ENCODE data around the gene HSD17B8.
"Not testable (repeated sequence)": the region's sequence is repeated elsewhere in the genome, so short reads cannot be mapped to it uniquely, and the experiment has no call there.

HSD17B8 gene

GRCh38 chr6:33213989-33214335, 9.5 kb downstream of the HSD17B8 start:
- DNase-seq (ENCODE audit: low read depth), result peak; percentile 3
- H3K4me3 ChIP-seq (ENCODE audit: low read depth, low read length), result peak overlapping the region; percentile 19
- TF ChIP-seq POLR2A (IDR thresholded peaks at IDR 0.05; ENCODE audit: extremely low read depth, insufficient read length), result no peak
- TF ChIP-seq CTCF (IDR thresholded peaks at IDR 0.05; ENCODE audit: low read depth, low read length), result no peak

- peak; percentile 0 for DNase-seq (ENCODE audit: low read depth)
- no peak overlapping the region for H3K4me3 ChIP-seq (ENCODE audit: low read depth, low read length)
- TF ChIP-seq CTCF (IDR thresholded peaks at IDR 0.05; ENCODE audit: low read depth, low read length) (no peak), POLR2A (IDR thresholded peaks at IDR 0.05; ENCODE audit: extremely low read depth, insufficient read length) (no peak), MYC (IDR thresholded peaks at IDR 0.05; ENCODE audit: low read depth, low read length) (no peak), MAX (IDR thresholded peaks at IDR 0.05; ENCODE audit: low read depth, low read length) (no peak)
These were observed 11.0 kb downstream of the HSD17B8 start for GRCh38 chr6:33215271-33216116.

- TF ChIP-seq MAX (IDR thresholded peaks at IDR 0.05; ENCODE audit: low read depth, low read length) (no peak), POLR2A (IDR thresholded peaks at IDR 0.05; ENCODE audit: extremely low read depth, insufficient read length) (no peak), CTCF (IDR thresholded peaks at IDR 0.05; ENCODE audit: low read depth, low read length) (no peak), MYC (IDR thresholded peaks at IDR 0.05; ENCODE audit: low read depth, low read length) (no peak)
- DNase-seq (ENCODE audit: low read depth), result no peak
- H3K4me3 ChIP-seq (ENCODE audit: low read depth, low read length), result no peak overlapping the region
These were observed 11.7 kb downstream of the HSD17B8 start for GRCh38 chr6:33216117-33216649.

GRCh38 chr6:33217246-33217645, 12.8 kb downstream of the HSD17B8 start:
- no peak for TF ChIP-seq CTCF (IDR thresholded peaks at IDR 0.05; ENCODE audit: low read depth, low read length)
- TF ChIP-seq MAX (IDR thresholded peaks at IDR 0.05; ENCODE audit: low read depth, low read length), result no peak
- TF ChIP-seq POLR2A (IDR thresholded peaks at IDR 0.05; ENCODE audit: extremely low read depth, insufficient read length), result no peak
- no peak for TF ChIP-seq MYC (IDR thresholded peaks at IDR 0.05; ENCODE audit: low read depth, low read length)
- DNase-seq (ENCODE audit: low read depth), result no peak
- H3K4me3 ChIP-seq (ENCODE audit: low read depth, low read length), result no peak overlapping the region

- no peak overlapping the region for H3K4me3 ChIP-seq (ENCODE audit: low read depth, low read length)
- no peak for DNase-seq (ENCODE audit: low read depth)
- TF ChIP-seq CTCF (IDR thresholded peaks at IDR 0.05; ENCODE audit: low read depth, low read length) (no peak), POLR2A (IDR thresholded peaks at IDR 0.05; ENCODE audit: extremely low read depth, insufficient read length) (no peak), MYC (IDR thresholded peaks at IDR 0.05; ENCODE audit: low read depth, low read length) (no peak), MAX (IDR thresholded peaks at IDR 0.05; ENCODE audit: low read depth, low read length) (no peak)
These were observed 13.2 kb downstream of the HSD17B8 start for GRCh38 chr6:33217681-33218080.

GRCh38 chr6:33226503-33227120, 22.2 kb downstream of the HSD17B8 start:
- not testable (repeated sequence) for DNase-seq (ENCODE audit: low read depth); H3K4me3 ChIP-seq (ENCODE audit: low read depth, low read length)

Measured in NB4 (cell line).